BLaER1 (cell line): Measurements from ENCODE around the gene KIRREL3.

Source experiments
- H3K27ac ChIP-seq: shearing (Covaris generic); formaldehyde crosslinking; 2 replicates; pipeline ENCODE4 v1.8.1; 2022
- H3K27me3 ChIP-seq: shearing (Covaris generic); formaldehyde crosslinking; 2 replicates; pipeline ENCODE4 v1.8.1; 2022
- H3K36me3 ChIP-seq: shearing (Covaris generic); formaldehyde crosslinking; 2 replicates; pipeline ENCODE4 v1.8.1; 2022
- H3K4me1 ChIP-seq: shearing (Covaris generic); formaldehyde crosslinking; 2 replicates; pipeline ENCODE4 v1.8.1; 2022
- H3K4me2 ChIP-seq: shearing (Covaris generic); formaldehyde crosslinking; 2 replicates; pipeline ENCODE4 v1.8.1; 2022
- H3K4me3 ChIP-seq: shearing (Covaris generic); formaldehyde crosslinking; 2 replicates; pipeline ENCODE4 v1.8.1; 2022
- H3K9ac ChIP-seq: shearing (Covaris generic); formaldehyde crosslinking; 2 replicates; pipeline ENCODE4 v1.8.1; 2022
- H3K9me3 ChIP-seq: shearing (Covaris generic); formaldehyde crosslinking; 2 replicates; pipeline ENCODE4 v1.8.1; 2022
- H4K20me1 ChIP-seq: shearing (Covaris generic); formaldehyde crosslinking; 2 replicates; pipeline ENCODE4 v1.8.1; 2022
- Cebpa-rat ChIP-seq: shearing (Covaris generic); IDR thresholded peaks from 2 replicates; pipeline ENCODE4 v1.8.1; 2022

The KIRREL3 gene

GRCh38 chr11:126460417-126461095, 540.0 kb downstream of the KIRREL3 start:
- H3K9me3 ChIP-seq = no peaks in the 10 kb centered on the region
- TF ChIP-seq Cebpa-rat = no peak

GRCh38 chr11:126459691-126460281, 540.8 kb downstream of the KIRREL3 start:
- no peak overlapping the region for H3K9ac ChIP-seq
- H3K27me3 ChIP-seq = no peaks in the 10 kb centered on the region
- H3K4me3 ChIP-seq = no peak overlapping the region
- peaks cover 93% of the 10 kb centered on the region for H3K4me1 ChIP-seq
- H3K4me2 ChIP-seq = peak overlapping the region; percentile 72
- H3K27ac ChIP-seq = 0 out of 2 replicates have a peak overlapping the region, but pooled peaks have one; percentile 23
- H4K20me1 ChIP-seq = no peaks in the 10 kb centered on the region
- H3K36me3 ChIP-seq = no peaks in the 10 kb centered on the region
- H3K9me3 ChIP-seq = no peaks in the 10 kb centered on the region
- TF ChIP-seq Cebpa-rat = no peak

More at GRCh38 chr11:126460417-126461095, 540.0 kb downstream of the KIRREL3 start:
- peaks cover 93% of the 10 kb centered on the region for H3K4me1 ChIP-seq
- no peaks in the 10 kb centered on the region for H4K20me1 ChIP-seq
- no peaks in the 10 kb centered on the region for H3K27me3 ChIP-seq
- 0 out of 2 replicates have a peak overlapping the region, but pooled peaks have one; percentile 32 for H3K9ac ChIP-seq
- H3K27ac ChIP-seq = peak overlapping the region; percentile 32; the same call in 1 of the 2 replicates
- peak overlapping the region; percentile 72 for H3K4me2 ChIP-seq
- no peaks in the 10 kb centered on the region for H3K36me3 ChIP-seq
- H3K4me3 ChIP-seq = no peak overlapping the region

GRCh38 chr11:126457817-126458216, 542.8 kb downstream of the KIRREL3 start:
- no peak overlapping the region for H3K9ac ChIP-seq
- no peaks in the 10 kb centered on the region for H4K20me1 ChIP-seq
- peaks cover 93% of the 10 kb centered on the region for H3K4me1 ChIP-seq
- H3K4me2 ChIP-seq = peak overlapping the region; percentile 72
- no peaks in the 10 kb centered on the region for H3K9me3 ChIP-seq
- H3K27me3 ChIP-seq = no peaks in the 10 kb centered on the region
- H3K4me3 ChIP-seq = no peak overlapping the region
- H3K27ac ChIP-seq = peak overlapping the region; percentile 40
- no peak for TF ChIP-seq Cebpa-rat
- no peaks in the 10 kb centered on the region for H3K36me3 ChIP-seq

GRCh38 chr11:126456783-126457542, 543.6 kb downstream of the KIRREL3 start:
- H3K4me3 ChIP-seq = no peak overlapping the region
- H3K4me1 ChIP-seq = peaks cover 100% of the 10 kb centered on the region
- no peaks in the 10 kb centered on the region for H3K27me3 ChIP-seq
- no peak for TF ChIP-seq Cebpa-rat
- no peaks in the 10 kb centered on the region for H3K36me3 ChIP-seq
- peak overlapping the region; percentile 72 for H3K4me2 ChIP-seq
- H3K27ac ChIP-seq = peak overlapping the region; percentile 77
- no peaks in the 10 kb centered on the region for H4K20me1 ChIP-seq
- H3K9ac ChIP-seq = peak overlapping the region; percentile 9; the same call in 1 of the 2 replicates
- no peaks in the 10 kb centered on the region for H3K9me3 ChIP-seq

DNA sequence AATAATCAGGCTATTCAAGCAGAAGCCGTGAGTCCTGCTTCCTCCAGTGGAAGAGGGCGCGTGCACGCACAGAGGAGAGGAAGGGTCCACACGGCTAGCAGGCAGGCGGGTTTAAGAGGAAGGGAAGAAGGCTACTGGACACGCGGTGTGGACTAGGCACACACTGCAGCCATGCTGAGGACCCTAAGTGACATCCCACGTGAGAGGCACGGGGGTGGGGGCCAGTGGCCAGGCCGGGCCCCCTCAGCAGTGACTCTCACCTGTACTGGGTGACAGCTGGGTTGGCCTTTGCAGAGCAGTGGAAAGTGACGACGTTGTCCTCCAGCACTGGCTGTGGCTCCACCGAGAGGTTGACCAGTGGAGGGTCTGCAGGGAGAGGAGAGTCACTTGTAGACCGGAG, 544.5 kb downstream of the KIRREL3 start:
- no peak for TF ChIP-seq Cebpa-rat
- H3K4me1 ChIP-seq = peaks cover 100% of the 10 kb centered on the region
- no peak overlapping the region for H3K9ac ChIP-seq
- H3K27me3 ChIP-seq = no peaks in the 10 kb centered on the region
- H3K9me3 ChIP-seq = no peaks in the 10 kb centered on the region
- H3K27ac ChIP-seq = peak overlapping the region; percentile 77
- no peaks in the 10 kb centered on the region for H3K36me3 ChIP-seq
- H3K4me3 ChIP-seq = no peak overlapping the region
- no peaks in the 10 kb centered on the region for H4K20me1 ChIP-seq
- H3K4me2 ChIP-seq = peak overlapping the region; percentile 72

- H3K4me1 ChIP-seq = peaks cover 66% of the 10 kb centered on the region
- no peak for TF ChIP-seq Cebpa-rat
- H3K4me3 ChIP-seq = no peak overlapping the region
- no peaks in the 10 kb centered on the region for H3K27me3 ChIP-seq
- H3K27ac ChIP-seq = peak overlapping the region; percentile 71
- peak overlapping the region; percentile 72 for H3K4me2 ChIP-seq
- no peaks in the 10 kb centered on the region for H3K9me3 ChIP-seq
- H3K36me3 ChIP-seq = no peaks in the 10 kb centered on the region
- peak overlapping the region; percentile 28 for H3K9ac ChIP-seq
- H4K20me1 ChIP-seq = no peaks in the 10 kb centered on the region
These were observed 548.1 kb downstream of the KIRREL3 start for GRCh38 chr11:126452241-126453101.

- Histone ChIP-seq H3K9me3 (no peaks in the 10 kb centered on the region), H3K36me3 (no peaks in the 10 kb centered on the region), H3K27ac (no peak overlapping the region), H3K4me2 (peak overlapping the region; percentile 72), H3K9ac (no peak overlapping the region; the same call in 1 of the 2 replicates), H3K4me3 (no peak overlapping the region), H3K27me3 (no peaks in the 10 kb centered on the region), H4K20me1 (no peaks in the 10 kb centered on the region), H3K4me1 (peaks cover 61% of the 10 kb centered on the region)
- no peak for TF ChIP-seq Cebpa-rat
These were observed 549.3 kb downstream of the KIRREL3 start for GRCh38 chr11:126451211-126451802.

DNA sequence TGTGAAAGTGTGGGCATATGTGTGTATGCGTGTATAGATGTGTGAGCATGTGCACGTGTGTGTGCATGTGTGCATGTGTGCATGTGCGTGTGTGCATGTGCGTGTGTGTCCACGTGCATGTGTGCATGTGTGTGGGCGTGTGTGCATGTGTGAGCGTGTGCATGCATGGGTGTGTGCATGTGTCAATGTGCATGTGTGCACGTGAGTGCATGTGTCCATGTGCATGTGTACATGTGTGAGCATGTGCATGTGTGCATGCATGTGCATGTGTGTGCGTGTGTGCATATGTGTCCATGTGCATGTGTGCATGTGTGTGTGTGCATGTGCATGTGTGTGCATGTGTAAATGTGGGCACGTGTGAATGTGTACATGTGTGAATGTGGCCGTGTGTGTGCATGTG, 549.8 kb downstream of the KIRREL3 start:
- Histone ChIP-seq H4K20me1 (no peaks in the 10 kb centered on the region), H3K9me3 (no peaks in the 10 kb centered on the region), H3K27me3 (no peaks in the 10 kb centered on the region), H3K4me2 (no peak overlapping the region), H3K36me3 (no peaks in the 10 kb centered on the region), H3K4me1 (peaks cover 61% of the 10 kb centered on the region), H3K4me3 (no peak overlapping the region), H3K27ac (no peak overlapping the region), H3K9ac (no peak overlapping the region)
- TF ChIP-seq Cebpa-rat = no peak

- Histone ChIP-seq H3K9me3 (no peaks in the 10 kb centered on the region), H4K20me1 (no peaks in the 10 kb centered on the region), H3K4me3 (no peak overlapping the region), H3K27ac (no peak overlapping the region), H3K9ac (no peak overlapping the region), H3K27me3 (no peaks in the 10 kb centered on the region), H3K4me2 (no peak overlapping the region), H3K4me1 (peaks cover 61% of the 10 kb centered on the region), H3K36me3 (no peaks in the 10 kb centered on the region)
- TF ChIP-seq Cebpa-rat = no peak
These were observed 550.4 kb downstream of the KIRREL3 start for GRCh38 chr11:126450198-126450597.
